ENCODE results near the gene SLC18A3.

Gene SLC18A3

DNA sequence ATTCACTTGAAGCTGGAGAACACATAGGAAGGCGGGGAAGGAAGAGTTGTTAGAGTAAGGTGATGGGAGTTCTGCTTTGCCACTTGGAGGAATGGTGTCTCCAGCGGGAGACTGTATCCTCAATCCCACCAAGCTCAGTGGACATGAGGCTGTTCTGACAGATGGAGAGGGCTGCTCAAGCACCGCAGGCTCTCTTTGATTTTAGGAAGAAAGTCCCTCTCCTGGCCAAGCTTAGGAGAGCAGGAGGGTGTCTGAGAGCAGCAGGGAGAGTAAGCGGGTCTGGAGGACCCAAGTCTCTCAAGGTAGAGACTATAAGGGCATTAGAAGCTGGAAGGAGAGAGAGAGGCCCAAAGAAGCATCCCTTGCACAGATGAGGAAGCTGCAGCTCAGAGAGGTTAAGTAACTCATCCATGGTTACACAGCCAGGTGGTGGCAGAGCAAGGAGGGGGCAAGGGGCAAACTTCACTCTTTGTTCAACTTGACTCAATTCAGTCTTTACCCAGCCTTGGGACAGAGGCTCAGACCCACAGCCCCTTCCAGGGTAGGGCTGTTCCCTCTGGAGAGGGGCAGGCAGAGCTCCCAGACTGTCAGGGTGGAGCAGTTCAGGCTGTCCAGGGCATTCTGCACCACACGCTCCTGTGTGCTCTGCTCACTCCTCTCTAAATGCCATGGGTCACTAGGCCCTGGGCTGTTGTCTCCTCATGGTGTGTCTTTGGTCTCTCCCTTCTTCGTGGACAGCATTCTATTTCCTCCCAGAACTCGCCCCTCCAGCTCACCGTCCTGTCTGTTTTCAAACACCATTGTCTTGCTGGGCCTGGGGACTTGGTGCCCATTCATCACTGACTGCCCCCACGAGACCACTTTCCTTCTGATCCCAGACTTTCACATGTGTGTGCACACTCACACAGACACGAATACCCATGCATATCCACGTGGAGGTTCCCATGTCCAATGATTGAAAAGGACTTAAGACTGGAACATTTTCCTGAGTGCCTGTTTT is 12.6 kb downstream of the SLC18A3 start:
- no peak for DNase-seq
- Histone ChIP-seq H3K27me3 (no peaks in the 10 kb centered on the region), H3K4me1 (peaks cover 20% of the 10 kb centered on the region), H3K9me3 (no peaks in the 10 kb centered on the region), H3K4me3 (ENCODE audit: low read depth, low read length) (no peak overlapping the region), H3K36me3 (no peaks in the 10 kb centered on the region)
- TF ChIP-seq, protein P1, sequence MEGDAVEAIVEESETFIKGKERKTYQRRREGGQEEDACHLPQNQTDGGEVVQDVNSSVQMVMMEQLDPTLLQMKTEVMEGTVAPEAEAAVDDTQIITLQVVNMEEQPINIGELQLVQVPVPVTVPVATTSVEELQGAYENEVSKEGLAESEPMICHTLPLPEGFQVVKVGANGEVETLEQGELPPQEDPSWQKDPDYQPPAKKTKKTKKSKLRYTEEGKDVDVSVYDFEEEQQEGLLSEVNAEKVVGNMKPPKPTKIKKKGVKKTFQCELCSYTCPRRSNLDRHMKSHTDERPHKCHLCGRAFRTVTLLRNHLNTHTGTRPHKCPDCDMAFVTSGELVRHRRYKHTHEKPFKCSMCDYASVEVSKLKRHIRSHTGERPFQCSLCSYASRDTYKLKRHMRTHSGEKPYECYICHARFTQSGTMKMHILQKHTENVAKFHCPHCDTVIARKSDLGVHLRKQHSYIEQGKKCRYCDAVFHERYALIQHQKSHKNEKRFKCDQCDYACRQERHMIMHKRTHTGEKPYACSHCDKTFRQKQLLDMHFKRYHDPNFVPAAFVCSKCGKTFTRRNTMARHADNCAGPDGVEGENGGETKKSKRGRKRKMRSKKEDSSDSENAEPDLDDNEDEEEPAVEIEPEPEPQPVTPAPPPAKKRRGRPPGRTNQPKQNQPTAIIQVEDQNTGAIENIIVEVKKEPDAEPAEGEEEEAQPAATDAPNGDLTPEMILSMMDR (IDR thresholded peaks at IDR 0.05; ENCODE audit: low read depth, low read length) = no peak

DNA sequence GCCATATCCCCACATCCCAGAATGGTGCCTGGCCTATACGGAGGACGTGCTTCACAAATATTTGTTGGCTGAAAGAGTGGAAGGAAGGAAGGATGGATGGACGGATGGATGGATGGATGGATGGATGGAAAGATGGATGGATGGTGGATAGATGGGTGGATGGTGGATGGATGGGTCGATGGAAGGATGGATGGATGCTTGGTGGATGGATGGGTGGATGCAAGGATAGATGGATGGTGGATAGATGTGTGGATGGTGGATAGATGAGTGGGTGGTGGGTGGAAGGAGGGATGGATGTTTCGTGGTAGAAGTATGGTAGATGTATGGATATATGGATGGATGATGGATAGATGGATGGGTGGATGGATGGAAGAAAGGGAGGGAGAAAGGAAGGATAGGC is 14.5 kb downstream of the SLC18A3 start:
- DNase-seq = no peak
- H3K4me1 ChIP-seq = peaks cover 25% of the 10 kb centered on the region
- H3K4me3 ChIP-seq (ENCODE audit: low read depth, low read length) = no peak overlapping the region
- no peaks in the 10 kb centered on the region for H3K36me3 ChIP-seq
- no peaks in the 10 kb centered on the region for H3K27me3 ChIP-seq
- no peaks in the 10 kb centered on the region for H3K9me3 ChIP-seq
- TF ChIP-seq, protein P1 (IDR thresholded peaks at IDR 0.05; ENCODE audit: low read depth, low read length) = no peak

DNA sequence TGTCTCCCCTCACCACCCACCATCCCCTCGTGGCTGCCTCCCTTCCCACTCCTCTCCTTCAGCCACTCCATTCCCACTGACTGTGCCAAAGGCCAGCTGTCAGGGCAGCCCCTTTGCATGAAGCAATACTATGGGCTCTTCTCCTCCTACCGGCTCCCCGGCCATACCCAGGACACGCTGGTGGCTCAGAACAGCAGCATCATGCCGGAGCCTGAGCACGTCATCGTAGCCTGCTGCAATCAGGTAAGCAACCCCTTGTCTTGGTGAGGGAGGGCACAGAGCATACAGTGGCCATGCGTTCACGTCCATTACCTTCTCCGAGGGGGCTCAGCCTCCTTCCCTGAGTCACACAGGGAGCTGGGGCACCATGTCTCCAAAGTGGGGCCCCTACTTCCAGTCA is 15.3 kb downstream of the SLC18A3 start:
- H3K36me3 ChIP-seq = no peaks in the 10 kb centered on the region
- TF ChIP-seq, protein P1 (IDR thresholded peaks at IDR 0.05; ENCODE audit: low read depth, low read length) = no peak
- no peaks in the 10 kb centered on the region for H3K27me3 ChIP-seq
- peaks cover 32% of the 10 kb centered on the region for H3K4me1 ChIP-seq
- no peaks in the 10 kb centered on the region for H3K9me3 ChIP-seq
- DNase-seq = no peak
- H3K4me3 ChIP-seq (ENCODE audit: low read depth, low read length) = no peak overlapping the region

DNA sequence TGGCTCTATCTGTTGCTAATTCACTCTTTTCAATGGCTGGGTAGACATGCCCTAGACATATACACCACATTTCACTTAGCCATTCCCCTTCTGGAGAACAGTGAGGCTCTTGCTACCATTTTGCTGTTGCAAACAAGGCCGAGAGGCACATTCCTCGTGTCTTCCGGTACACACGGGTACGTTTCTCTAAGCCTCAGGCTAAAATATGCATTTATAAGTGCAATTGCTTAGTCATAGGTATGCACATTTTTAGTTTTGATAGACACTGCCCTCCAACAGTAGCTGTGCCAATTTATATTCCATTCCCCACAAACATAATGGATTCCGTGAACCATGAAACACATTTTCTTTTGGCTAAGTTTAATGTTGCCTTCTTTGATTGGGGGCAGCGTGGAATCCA is 16.9 kb downstream of the SLC18A3 start:
- TF ChIP-seq, protein P1 (IDR thresholded peaks at IDR 0.05; ENCODE audit: low read depth, low read length) = no peak
- Histone ChIP-seq H3K9me3 (no peaks in the 10 kb centered on the region), H3K36me3 (no peaks in the 10 kb centered on the region), H3K4me1 (peaks cover 20% of the 10 kb centered on the region), H3K4me3 (ENCODE audit: low read depth, low read length) (no peak overlapping the region), H3K27me3 (no peaks in the 10 kb centered on the region)
- DNase-seq = no peak

DNA sequence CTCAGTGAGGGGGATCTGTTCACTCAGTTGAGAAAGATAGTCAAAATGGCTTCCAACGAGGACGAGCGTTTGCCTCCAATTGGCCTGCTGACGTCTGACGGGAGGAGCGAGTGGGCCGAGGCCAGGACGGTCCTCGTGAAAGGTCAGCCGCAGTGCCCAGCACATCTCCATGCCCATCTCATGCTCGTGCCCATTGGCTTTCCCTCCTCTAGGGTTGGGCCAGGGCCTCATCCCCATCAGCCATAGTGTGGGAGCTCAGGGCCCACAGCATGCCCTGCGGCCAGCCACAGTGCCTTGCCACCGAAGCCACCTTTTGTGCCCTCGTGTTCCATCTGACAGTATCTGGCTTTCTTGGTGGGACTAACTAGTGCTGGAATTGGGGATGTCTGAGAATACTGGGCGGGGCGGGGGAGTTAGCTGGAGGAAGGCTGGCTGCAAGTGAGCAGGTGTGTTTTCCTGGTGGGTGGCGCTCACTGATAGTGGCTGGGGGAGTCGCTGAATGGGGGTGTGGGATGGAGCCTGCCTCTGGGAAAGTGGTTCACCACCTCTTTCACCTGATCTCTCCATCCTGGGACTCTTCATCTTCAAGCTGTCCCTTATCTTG is 17.6 kb downstream of the SLC18A3 start:
- peaks cover 20% of the 10 kb centered on the region for H3K4me1 ChIP-seq
- H3K4me3 ChIP-seq (ENCODE audit: low read depth, low read length) = no peak overlapping the region
- no peaks in the 10 kb centered on the region for H3K36me3 ChIP-seq
- TF ChIP-seq, protein P1 (IDR thresholded peaks at IDR 0.05; ENCODE audit: low read depth, low read length) = no peak
- DNase-seq = no peak
- no peaks in the 10 kb centered on the region for H3K9me3 ChIP-seq
- no peaks in the 10 kb centered on the region for H3K27me3 ChIP-seq

DNA sequence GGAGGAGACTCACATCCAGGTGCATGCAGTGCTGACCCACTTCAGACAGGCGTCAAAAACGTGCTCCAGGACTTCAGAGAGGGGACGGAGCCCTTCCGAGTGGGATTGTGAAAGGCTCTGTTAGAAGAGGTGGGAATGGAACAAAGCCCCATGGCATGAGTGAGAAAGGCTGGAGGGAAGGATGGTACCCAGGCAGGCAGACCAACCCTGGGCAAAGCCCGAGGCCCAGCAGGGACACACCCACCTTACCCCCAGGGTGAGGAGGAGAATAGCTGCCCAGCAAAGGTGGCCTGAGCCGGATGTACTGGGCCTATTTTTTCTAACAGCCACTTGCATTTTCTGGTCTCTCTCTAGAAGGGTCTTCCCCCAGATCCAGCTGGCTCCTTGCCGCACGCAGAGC is 18.5 kb downstream of the SLC18A3 start:
- Histone ChIP-seq H3K4me1 (peaks cover 28% of the 10 kb centered on the region), H3K9me3 (no peaks in the 10 kb centered on the region), H3K36me3 (no peaks in the 10 kb centered on the region), H3K4me3 (ENCODE audit: low read depth, low read length) (no peak overlapping the region), H3K27me3 (no peaks in the 10 kb centered on the region)
- no peak for DNase-seq
- TF ChIP-seq, protein P1 (IDR thresholded peaks at IDR 0.05; ENCODE audit: low read depth, low read length) = no peak

All from BE2C (cell line).